GM18498 (cell line): ENCODE results near the gene BBS9.
"Not testable (repeated sequence)": the region's sequence is repeated elsewhere in the genome, so short reads cannot be mapped to it uniquely, and the experiment has no call there.

Experiments
- ATAC-seq: cut with Tn5 transposase; IDR thresholded peaks from one replicate; pipeline ENCODE4 v1.9.1; 2021; ENCODE audit warnings: mild to moderate bottlenecking, moderate library complexity; ENCODE audit not compliant: unreplicated experiment

BBS9 gene

GRCh38 chr7:33477719-33478480, 348.5 kb downstream of the BBS9 start:
- ATAC-seq = no peak

GRCh38 chr7:33484476-33484875, 355.1 kb downstream of the BBS9 start:
- ATAC-seq = not testable (repeated sequence)

- no peak for ATAC-seq
These were observed 356.6 kb downstream of the BBS9 start for GRCh38 chr7:33485747-33486493.

DNA sequence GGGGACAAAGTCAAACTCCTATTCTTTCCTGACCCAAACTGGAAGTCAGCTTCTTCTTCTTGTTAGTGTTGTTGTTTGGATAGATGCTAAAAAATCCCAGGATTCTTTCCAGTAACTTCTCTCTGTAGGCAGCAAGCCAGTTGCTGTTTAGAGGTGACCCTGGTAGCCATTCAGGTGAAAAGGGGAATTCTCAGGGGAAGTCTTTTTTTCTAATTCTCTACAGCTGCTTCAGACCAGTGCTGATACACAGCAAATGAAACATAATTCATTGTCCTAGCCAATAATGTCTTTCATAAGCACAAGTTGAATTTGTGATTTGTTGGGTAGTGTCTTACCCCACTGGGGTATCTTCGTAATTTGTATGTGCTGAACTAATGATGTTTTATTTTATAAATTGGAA, 357.3 kb downstream of the BBS9 start:
- no peak for ATAC-seq

- peak; percentile 71 for ATAC-seq
These were observed 358.8 kb downstream of the BBS9 start for GRCh38 chr7:33487998-33488682.

DNA sequence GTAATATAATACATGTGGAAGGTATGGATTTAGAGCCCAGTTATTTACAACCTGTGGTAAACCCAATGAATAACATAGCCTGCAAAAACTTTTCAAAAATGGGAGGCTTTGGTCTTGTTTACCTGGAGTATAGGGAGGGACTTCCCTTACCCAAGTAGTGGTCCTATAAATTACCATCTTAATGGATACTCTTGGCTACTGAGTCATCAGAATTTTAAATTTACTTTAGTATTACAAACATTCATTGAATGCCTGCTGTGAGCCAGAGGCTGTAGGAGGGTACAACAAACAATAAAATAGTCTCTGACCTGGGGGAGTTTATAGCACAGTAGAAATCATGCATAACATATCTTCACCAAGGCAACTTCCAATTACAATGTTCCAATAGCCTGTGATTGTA, 365.1 kb downstream of the BBS9 start:
- ATAC-seq = no peak

- no peak for ATAC-seq
These were observed 365.8 kb downstream of the BBS9 start for GRCh38 chr7:33495207-33495606.

GRCh38 chr7:33497051-33497450, 367.7 kb downstream of the BBS9 start:
- no peak for ATAC-seq

- no peak for ATAC-seq
These were observed 371.6 kb downstream of the BBS9 start for GRCh38 chr7:33500703-33501701.

- ATAC-seq = no peak
These were observed 373.6 kb downstream of the BBS9 start for GRCh38 chr7:33503014-33503413.

- no peak for ATAC-seq
These were observed 374.4 kb downstream of the BBS9 start for GRCh38 chr7:33503736-33504135.

GRCh38 chr7:33504266-33504665, 374.9 kb downstream of the BBS9 start:
- no peak for ATAC-seq

- no peak for ATAC-seq
These were observed 379.8 kb downstream of the BBS9 start for GRCh38 chr7:33509206-33509605.

DNA sequence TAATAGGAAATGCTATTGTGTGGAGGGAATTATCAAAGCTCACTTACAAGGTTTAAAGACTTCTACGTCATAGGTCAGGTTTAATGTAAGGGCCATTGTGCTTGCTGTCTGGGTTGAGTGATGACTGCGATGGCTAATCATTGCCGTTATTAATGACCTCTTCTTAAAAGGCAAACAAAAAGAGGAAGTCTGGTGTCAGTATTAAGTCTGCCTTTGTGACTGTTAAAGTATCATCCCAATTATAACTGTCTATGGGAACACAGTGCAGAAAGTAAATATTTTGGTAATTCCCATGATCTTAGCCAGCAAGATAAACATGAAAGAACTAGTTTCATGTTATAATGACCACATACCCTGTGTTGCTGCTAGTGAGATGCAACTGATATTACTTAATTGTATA, 382.4 kb downstream of the BBS9 start:
- no peak for ATAC-seq

GRCh38 chr7:33516568-33516967, 387.2 kb downstream of the BBS9 start:
- no peak for ATAC-seq

DNA sequence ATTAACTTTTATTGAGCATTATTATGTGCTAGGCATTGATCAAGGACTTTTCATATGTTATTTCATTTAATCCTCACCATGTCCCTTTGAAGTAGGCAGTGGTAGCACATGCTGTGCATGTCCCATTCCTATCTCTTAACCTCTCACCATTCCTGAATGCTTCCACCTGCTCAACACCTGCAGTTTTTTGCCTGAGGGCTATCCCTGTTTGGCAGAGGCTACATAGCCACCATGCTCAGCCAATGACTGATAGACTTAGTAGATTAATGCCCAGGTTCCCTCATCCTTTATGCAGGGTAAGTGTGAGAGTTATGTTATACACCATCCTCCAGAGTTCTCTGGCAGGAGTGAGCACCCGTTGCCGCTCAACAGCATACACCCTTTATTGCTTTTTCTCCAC, 387.8 kb downstream of the BBS9 start:
- ATAC-seq = no peak

- not testable (repeated sequence) for ATAC-seq
These were observed 397.6 kb downstream of the BBS9 start for GRCh38 chr7:33527008-33527407.

DNA sequence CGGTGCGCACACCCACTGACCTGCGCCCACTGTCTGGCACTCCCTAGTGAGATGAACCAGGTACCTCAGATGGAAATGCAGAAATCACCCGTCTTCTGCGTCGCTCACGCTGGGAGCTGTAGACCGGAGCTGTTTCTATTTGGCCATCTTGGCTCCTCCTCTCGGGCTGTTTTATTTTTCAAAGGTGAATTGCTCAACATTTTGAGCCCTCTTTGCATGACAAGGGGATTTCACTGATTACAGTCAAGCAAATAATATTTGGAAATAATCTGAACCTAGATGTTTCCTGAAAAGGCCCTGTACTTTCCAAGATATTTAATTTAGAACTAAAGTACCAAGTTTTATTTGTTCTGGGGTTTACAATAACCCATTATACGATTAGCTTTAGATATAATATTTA, 398.2 kb downstream of the BBS9 start:
- not testable (repeated sequence) for ATAC-seq

- no peak for ATAC-seq
These were observed 399.7 kb downstream of the BBS9 start for GRCh38 chr7:33529070-33529469.

GRCh38 chr7:33530664-33531063, 401.3 kb downstream of the BBS9 start:
- ATAC-seq = no peak

DNA sequence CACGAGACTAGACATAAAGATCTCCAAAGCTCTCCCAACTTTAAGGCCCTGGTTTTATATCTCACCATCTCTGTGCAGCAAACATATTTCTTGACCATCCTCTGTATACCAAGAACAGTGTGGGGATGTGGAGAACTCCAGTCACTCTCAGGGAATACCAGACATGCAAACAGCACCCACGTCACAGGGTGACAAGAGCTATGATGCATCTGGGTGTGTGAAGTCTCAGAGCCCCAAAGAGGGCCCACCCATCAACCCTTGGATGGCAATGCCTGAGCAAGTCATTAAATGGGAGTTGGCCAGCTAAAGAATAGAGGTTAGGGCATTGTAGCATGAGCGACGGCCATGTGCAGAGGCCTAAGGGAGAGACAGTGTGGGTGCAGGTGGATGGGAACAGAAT, 402.5 kb downstream of the BBS9 start:
- ATAC-seq = no peak
